SK-N-SH treated with all-trans-retinoic acid at 6 μM for 48 hours (cell line): ENCODE results near the gene ISX.

Experiments
- ATAC-seq: fragments of 200-7000 bp; cut with Tn5 transposase; 3 replicates; pipeline ENCODE4 v1.9.1; 2020; ENCODE audit warnings: mild to moderate bottlenecking, moderate library complexity
- ARNTL ChIP-seq: fragments of 450-650 bp; formaldehyde crosslinking; IDR thresholded peaks from 2 replicates; pipeline ENCODE4 v1.5.0; 2020; ENCODE audit warnings: low read depth, mild to moderate bottlenecking, moderate library complexity, borderline replicate concordance
- BACH2 ChIP-seq: fragments of 250-450 bp; sonication (Bioruptor Pico); IDR thresholded peaks from 2 replicates; pipeline ENCODE4 v1.9.0; 2021; ENCODE audit warnings: mild to moderate bottlenecking, borderline replicate concordance
- CREB5 ChIP-seq: fragments of 250-450 bp; sonication (Bioruptor Pico); IDR thresholded peaks from 2 replicates; pipeline ENCODE4 v1.5.1; 2020; ENCODE audit warnings: low read depth, mild to moderate bottlenecking, moderate library complexity
- CSDC2 ChIP-seq: fragments of 250-450 bp; sonication (Bioruptor Pico); IDR thresholded peaks from 2 replicates; pipeline ENCODE4 v1.5.0; 2020; ENCODE audit warnings: mild to moderate bottlenecking, moderate library complexity
- CSRNP3 ChIP-seq: fragments of 250-450 bp; sonication (Bioruptor Pico); IDR thresholded peaks from 2 replicates; pipeline ENCODE4 v1.5.1; 2021; ENCODE audit warnings: mild to moderate bottlenecking, moderate library complexity
- GLIS3 ChIP-seq: fragments of 250-450 bp; sonication (Bioruptor Pico); IDR thresholded peaks from 2 replicates; pipeline ENCODE4 v1.5.0; 2020; ENCODE audit warnings: mild to moderate bottlenecking, moderate library complexity
- ISL1 ChIP-seq: fragments of 250-450 bp; sonication (Bioruptor Pico); IDR thresholded peaks from 2 replicates; pipeline ENCODE4 v2.1.2; 2022; ENCODE audit warnings: mild to moderate bottlenecking, moderate library complexity
- PATZ1 ChIP-seq: fragments of 250-450 bp; sonication (Bioruptor Pico); IDR thresholded peaks from 2 replicates; pipeline ENCODE4 v1.8.0; 2020; ENCODE audit warnings: mild to moderate bottlenecking, moderate library complexity, borderline replicate concordance
- POU6F1 ChIP-seq: fragments of 250-450 bp; sonication (Bioruptor Pico); IDR thresholded peaks from 2 replicates; pipeline ENCODE4 v1.8.0; 2021; ENCODE audit warnings: low read depth, mild to moderate bottlenecking, moderate library complexity, borderline replicate concordance
- PPARA ChIP-seq: fragments of 250-450 bp; sonication (Bioruptor Pico); IDR thresholded peaks from 2 replicates; pipeline ENCODE4 v1.5.0; 2020; ENCODE audit warnings: mild to moderate bottlenecking, borderline replicate concordance
- RARB ChIP-seq: fragments of 250-450 bp; sonication (Bioruptor Pico); IDR thresholded peaks from 2 replicates; pipeline ENCODE4 v1.8.0; 2021; ENCODE audit warnings: mild to moderate bottlenecking, moderate library complexity
- TCF4 ChIP-seq: fragments of 250-450 bp; sonication (Bioruptor Pico); IDR thresholded peaks from 2 replicates; pipeline ENCODE4 v1.8.0; 2021; ENCODE audit warnings: mild to moderate bottlenecking, moderate library complexity, borderline replicate concordance
- TOX ChIP-seq: fragments of 250-450 bp; sonication (Bioruptor Pico); IDR thresholded peaks from 2 replicates; pipeline ENCODE4 v1.8.0; 2021; ENCODE audit warnings: mild to moderate bottlenecking, moderate library complexity, borderline replicate concordance
- TSHZ2 ChIP-seq: fragments of 250-450 bp; sonication (Bioruptor Pico); IDR thresholded peaks from 2 replicates; pipeline ENCODE4 v1.5.0; 2020; ENCODE audit warnings: mild to moderate bottlenecking, moderate library complexity
- ZC3H10 ChIP-seq: fragments of 250-450 bp; sonication (Bioruptor Pico); IDR thresholded peaks from 2 replicates; pipeline ENCODE4 v1.5.1; 2021; ENCODE audit warnings: mild to moderate bottlenecking, moderate library complexity
- ZFP3 ChIP-seq: fragments of 250-450 bp; sonication (Bioruptor Pico); IDR thresholded peaks from 2 replicates; pipeline ENCODE4 v1.5.0; 2020; ENCODE audit warnings: mild to moderate bottlenecking, moderate library complexity
- ZFP30 ChIP-seq: fragments of 450-650 bp; formaldehyde crosslinking; IDR thresholded peaks from 2 replicates; pipeline ENCODE4 v1.5.0; 2022; ENCODE audit warnings: mild to moderate bottlenecking, moderate library complexity
- ZNF565 ChIP-seq: fragments of 450-650 bp; formaldehyde crosslinking; conservative IDR thresholded peaks from 2 replicates; pipeline ENCODE4 v1.5.0; 2020; ENCODE audit warnings: low read depth, mild to moderate bottlenecking, moderate library complexity
- ZNF8 ChIP-seq: fragments of 450-650 bp; formaldehyde crosslinking; IDR thresholded peaks from 2 replicates; pipeline ENCODE4 v1.5.0; 2020; ENCODE audit warnings: mild to moderate bottlenecking, moderate library complexity

The ISX gene

DNA sequence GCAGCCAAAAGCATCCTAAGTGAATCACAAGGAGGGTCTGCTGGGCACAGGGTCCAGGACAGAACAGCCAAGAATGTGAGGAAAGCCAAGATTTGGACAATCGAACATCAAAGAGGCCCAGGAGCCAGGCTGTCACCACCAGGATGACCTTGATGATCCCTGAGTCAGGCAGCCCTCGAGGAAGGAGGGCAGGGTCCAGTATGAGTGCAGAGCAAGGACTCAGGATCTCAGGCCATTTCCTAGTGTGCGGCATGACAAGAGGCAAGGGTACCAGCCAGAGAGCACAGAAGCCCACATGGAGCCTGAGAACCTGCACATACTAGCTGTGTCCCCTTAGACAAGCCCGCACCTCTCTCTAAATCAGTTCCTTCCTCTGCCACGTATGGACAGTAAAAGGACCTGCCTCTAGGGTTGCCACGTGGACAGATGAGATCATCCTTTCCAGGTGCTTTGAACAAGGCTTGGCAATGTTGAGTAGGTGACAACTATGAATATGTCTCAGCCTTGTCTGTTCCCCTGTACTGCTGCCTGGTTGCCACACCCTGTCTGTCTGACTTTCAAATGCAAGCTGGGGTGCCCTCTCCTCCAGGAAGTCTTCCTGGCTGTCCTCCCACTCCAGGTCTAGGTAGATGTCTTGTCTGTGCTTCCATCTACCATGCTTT is 32.2 kb upstream of the ISX start:
- TF ChIP-seq ARNTL (CRISPR knock-in tag), result no peak
- TF ChIP-seq GLIS3 (CRISPR knock-in tag), result no peak
- no peak for TF ChIP-seq PPARA (CRISPR knock-in tag)
- TF ChIP-seq PATZ1 (CRISPR knock-in tag), result no peak
- no peak for TF ChIP-seq BACH2 (CRISPR knock-in tag)
- no peak for TF ChIP-seq ISL1 (CRISPR knock-in tag)
- TF ChIP-seq CREB5 (CRISPR knock-in tag), result no peak
- TF ChIP-seq TOX (CRISPR knock-in tag), result no peak
- no peak for TF ChIP-seq ZFP30
- no peak for TF ChIP-seq TSHZ2 (CRISPR knock-in tag)
- no peak for TF ChIP-seq TCF4
- no peak for ATAC-seq

GRCh38 chr22:35034963-35035362 is 31.0 kb upstream of the ISX start:
- ATAC-seq, result no peak

More at GRCh38 chr22:35034963-35035362, 31.0 kb upstream of the ISX start:
- TF ChIP-seq ZNF8 (no peak), ZNF565 (CRISPR knock-in tag) (no peak), CSDC2 (CRISPR knock-in tag) (no peak), POU6F1 (CRISPR knock-in tag) (no peak), TOX (CRISPR knock-in tag) (no peak), ZFP3 (CRISPR knock-in tag) (no peak), TCF4 (no peak), ZC3H10 (CRISPR knock-in tag) (no peak), ARNTL (CRISPR knock-in tag) (no peak), RARB (CRISPR knock-in tag) (no peak), ZFP30 (no peak), CSRNP3 (CRISPR knock-in tag) (no peak), PPARA (CRISPR knock-in tag) (no peak), PATZ1 (CRISPR knock-in tag) (no peak)
- TF ChIP-seq, all 23 proteins: peak for 0
